GM12873 (cell line): Measurements from ENCODE around the gene FBXW9.

Experiments
- CTCF ChIP-seq: IDR thresholded peaks from 2 replicates; pipeline ENCODE4 v1.5.1; 2012; ENCODE audit warnings: low read depth, mild to moderate bottlenecking, moderate library complexity, low read length, control low read depth; ENCODE audit not compliant: insufficient read depth; ENCODE audit errors: missing control alignments

Gene FBXW9

GRCh38 chr19:12646551-12646950, 49.9 kb downstream of the FBXW9 start:
- no peak for TF ChIP-seq CTCF

GRCh38 chr19:12642506-12642905, 53.9 kb downstream of the FBXW9 start:
- TF ChIP-seq CTCF = no peak

GRCh38 chr19:12641456-12641855, 55.0 kb downstream of the FBXW9 start:
- TF ChIP-seq CTCF = no peak

- peak; percentile 87 for TF ChIP-seq CTCF
Observed at GRCh38 chr19:12639901-12640613, 56.4 kb downstream of the FBXW9 start.
